Inflammatory macrophage (primary cell): ENCODE measurements around the gene RELCH.

ENCODE experiments used
- DNase-seq, 2 donors: peaks; one replicate each; pipeline ENCODE4 v3.0.0-alpha.2; 2020 to 2022

RELCH gene

DNA sequence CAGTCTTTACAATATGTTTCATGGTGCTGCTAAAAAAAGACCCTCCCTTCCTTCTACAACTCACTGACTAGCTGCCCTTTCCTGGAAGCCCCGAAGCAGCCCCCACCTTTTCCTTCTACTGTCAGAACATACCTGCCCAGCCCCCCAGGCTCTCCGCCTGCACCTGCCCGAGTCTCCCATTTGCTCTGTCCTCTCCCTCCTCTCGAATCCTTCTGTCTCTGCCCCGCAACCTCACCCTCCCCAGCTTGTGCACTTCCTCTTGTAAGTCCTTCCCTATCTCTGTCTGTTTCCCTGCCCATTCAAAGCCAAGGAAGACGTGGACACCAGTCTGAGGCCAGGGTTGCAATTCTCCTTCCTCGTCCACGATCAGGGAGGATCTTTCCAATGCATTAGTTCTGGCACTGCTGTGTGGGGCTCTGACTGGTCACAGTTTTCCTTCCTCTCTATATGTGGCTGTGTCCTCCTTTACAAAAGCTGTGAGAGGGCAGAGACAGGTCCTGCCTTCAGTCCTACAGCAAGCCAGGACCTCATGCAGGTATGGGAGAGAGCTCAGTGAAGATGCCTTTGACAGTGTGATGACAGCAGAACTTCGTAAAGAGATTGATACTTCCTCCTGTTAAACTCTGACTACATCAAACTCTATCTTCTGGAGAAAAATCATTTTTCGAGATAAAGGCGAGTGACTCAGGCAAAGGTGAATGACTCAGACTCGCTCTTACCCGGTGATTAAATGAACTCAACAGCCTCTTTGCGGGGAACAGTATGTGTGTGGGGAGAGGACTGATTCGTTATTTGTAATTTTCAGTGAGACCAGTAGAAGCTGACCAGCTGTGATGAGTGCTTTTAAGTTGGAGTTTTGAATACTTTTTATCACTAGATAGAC lies 152.3 kb downstream of the RELCH start:
- DNase-seq, result peak; percentile 47 to 64

- no peak for DNase-seq
Observed at GRCh38 chr18:62340996-62341395, 153.9 kb downstream of the RELCH start.

GRCh38 chr18:62341473-62341872 lies 154.4 kb downstream of the RELCH start:
- no peak for DNase-seq

DNA sequence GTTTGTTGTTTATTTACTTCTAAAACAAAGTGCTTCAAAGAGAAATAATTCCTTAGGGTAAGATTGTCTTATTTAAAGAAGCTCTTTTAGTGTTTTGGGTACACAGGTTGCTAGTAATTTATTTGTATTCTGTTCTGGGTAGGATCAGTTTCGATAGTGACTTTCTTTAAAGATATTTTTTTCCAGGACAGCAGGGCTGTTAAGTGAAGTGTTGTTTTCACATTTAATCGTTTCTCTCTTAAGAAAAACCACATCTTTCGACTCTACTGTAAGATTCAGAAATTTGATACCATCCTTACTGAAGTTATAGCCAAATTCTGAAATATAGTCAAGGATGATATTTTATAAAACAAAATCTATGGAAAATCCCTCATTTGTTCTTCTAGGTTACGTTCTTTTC lies 155.8 kb downstream of the RELCH start:
- no peak for DNase-seq

DNA sequence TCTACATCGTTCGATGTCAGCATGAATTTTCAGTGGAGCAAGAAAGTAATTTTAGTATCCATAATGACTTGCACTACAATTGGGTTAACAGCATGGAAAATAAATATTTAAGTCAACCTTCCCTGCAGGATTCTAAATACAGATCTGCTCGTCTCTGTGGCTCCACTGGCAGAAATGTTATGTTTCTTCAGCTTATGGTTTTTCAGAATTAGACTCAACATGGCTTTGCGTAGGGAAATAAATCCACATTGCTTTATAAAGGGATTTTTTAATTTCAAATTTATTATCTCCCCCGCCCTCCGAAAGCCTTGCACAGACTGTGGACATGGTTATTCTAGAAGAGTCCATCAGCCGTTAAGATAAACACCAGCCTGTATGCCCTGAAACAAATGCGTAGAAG lies 156.3 kb downstream of the RELCH start:
- DNase-seq, result no peak

DNA sequence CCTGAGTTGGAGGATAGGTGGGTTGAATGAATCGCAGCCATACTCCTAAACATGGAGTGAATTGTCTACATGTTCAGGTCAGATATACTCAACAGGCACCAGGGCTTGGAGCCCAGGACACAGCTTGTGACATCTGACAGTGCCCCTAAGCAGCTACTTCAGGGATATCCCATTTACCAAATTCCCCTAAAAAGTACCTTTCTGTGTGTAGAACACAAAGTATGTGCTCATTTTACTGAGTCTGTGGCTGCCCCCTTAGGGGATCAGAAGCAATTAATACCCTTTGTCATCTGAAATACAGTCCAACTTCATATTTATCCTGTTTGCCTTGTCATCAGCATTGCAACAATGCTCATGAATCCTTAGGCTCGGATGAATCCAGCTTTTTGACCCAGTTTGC lies 158.9 kb downstream of the RELCH start:
- no peak for DNase-seq

DNA sequence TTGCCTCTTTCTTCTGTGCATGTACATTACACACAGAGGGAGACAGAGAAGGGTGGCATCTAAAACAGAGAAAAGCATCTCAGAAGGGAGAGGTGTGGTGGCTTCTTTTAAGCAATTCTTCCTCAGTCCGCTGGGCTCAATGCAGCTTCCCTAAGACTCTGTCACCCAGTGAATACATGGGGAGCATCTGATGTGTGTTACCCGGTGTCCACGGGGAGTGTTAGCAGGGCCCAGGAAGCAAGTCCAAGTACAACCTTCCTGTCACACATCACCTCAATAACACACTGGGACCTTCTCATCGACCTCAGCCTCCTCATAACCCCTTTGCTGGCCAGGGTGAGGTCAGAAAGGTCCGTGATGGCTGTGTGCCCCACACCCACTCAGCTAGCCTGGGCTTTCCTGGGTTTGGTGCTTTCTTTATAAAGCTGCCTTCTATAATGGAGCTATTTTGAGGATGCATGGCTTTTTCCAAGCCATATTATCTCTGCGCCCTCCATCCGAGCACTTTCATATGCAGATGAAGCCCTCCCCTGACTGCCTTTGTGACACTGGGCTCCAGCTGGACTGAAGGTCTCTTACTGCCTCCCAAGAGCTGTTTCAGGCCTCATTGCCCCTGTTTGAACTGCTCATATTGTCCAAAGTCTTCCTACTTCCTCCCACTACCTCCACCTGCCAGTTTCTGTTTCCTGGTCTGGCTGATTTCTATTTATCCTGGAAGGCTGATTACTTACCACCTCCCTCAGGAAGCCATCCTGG lies 159.5 kb downstream of the RELCH start:
- DNase-seq, result no peak

DNA sequence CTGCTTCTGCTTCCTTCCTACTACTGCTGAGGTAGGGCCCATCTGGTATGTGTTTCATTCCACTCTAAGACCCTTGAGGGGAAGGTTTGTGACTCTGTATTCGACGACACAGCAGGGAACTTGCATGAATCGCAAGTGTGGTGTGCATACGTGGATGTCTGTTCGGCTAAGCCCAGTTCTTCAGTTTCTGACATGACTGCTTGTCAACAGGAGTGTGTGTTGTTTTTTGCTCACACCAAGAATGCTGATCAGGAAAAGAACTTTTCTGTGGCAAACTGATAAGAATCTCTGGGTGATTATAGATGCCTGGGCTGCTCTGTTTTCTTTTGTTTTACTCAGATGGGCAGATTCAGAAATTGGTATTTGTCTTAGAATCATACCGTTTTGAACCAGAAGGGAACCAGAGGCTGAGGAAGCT lies 160.0 kb downstream of the RELCH start:
- DNase-seq, result no peak

DNA sequence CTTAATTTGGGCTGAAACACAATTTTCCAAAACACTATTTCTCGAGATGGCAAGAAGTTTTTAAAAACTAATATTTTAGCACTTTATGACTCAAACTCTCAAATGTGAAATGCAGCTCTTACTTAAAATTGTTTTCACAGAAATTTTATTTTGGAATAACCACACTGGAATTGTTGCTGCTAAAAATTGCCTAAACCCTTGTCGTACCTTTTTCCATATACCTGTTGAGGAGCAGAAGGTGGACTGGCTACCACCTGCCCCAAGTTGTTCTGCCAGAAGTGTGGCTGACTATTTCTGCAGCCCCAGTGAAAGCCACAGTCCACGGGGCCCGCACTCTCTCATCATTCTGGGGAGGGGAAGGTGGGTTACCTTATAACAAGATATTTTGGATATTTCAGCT lies 161.4 kb downstream of the RELCH start:
- no peak for DNase-seq

- DNase-seq, result no peak
Observed at GRCh38 chr18:62353170-62353569, 166.1 kb downstream of the RELCH start.

GRCh38 chr18:62354151-62354550 lies 167.1 kb downstream of the RELCH start:
- DNase-seq, result peak; percentile 41 to 69

DNA sequence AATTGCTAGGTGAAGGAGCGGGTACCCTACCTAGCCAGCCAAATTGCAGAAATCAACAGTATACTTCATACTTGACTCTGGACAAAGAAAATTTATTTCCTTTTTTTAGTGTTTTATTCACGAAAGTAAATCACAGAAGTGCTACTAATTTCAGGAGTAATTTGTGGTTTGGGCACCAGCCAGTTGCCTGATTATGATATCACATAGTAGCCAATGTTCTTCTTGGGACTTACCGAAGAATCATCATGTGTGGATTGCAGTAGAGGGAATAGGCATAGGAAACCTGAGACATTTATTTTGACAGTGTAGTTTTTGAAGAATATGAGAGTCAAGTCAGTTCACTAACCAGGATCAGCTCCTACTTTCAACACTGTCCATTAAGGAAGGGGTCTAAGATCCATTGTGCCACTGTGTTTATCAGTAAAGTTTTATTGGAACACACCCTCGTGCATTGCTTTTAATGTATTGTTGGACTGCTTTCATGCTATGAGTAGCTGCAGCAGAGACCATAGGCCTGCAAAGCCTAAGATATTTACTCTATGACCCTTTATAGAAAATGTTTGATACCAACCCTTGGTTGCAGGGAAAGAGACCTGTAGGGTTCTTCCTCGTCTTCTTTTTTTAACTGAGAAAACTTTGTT lies 170.1 kb downstream of the RELCH start:
- DNase-seq, result no peak
